K562 (cell line): ENCODE measurements around the gene KIF3A. TPM values are rescaled to one million over a fixed set of nuclear protein-coding genes. Genes with fewer than 3 reads are reported as not detected.

ENCODE experiments used
- CBX2 ChIP-seq: fragments of 200-600 bp; sonication (generic); IDR thresholded peaks from one replicate; pipeline ENCODE4 v1.6.1; 2012; ENCODE audit warnings: mild to moderate bottlenecking, low read length, inconsistent platforms; ENCODE audit not compliant: insufficient read depth, poor library complexity, severe bottlenecking
- CEBPG ChIP-seq, 3 experiments: fragments of 200-800 bp in 1 of 3; sonication (Bioruptor generic) in 1 of 3; sonication (generic) in 1 of 3; formaldehyde crosslinking in 1 of 3; IDR thresholded peaks in 2 of 3; conservative IDR thresholded peaks in 1 of 3; 2 replicates each; pipeline versions ENCODE4 v1.6.1 to v1.8.0; 2016 to 2022; ENCODE audit warnings: missing compliant biosample characterization in 2 of 3, missing genetic modification characterization in 2 of 3, mild to moderate bottlenecking in 1 of 3, missing genetic modification reagents in 1 of 3
- FOXP1 ChIP-seq: sonication (generic); formaldehyde crosslinking; IDR thresholded peaks from 2 replicates; pipeline ENCODE4 v1.8.0; 2022; ENCODE audit warnings: mild to moderate bottlenecking, missing genetic modification reagents
- GABPA ChIP-seq: fragments of 200-800 bp; sonication (Bioruptor generic); conservative IDR thresholded peaks from 2 replicates; pipeline ENCODE4 v1.6.1; 2016; ENCODE audit warnings: low read depth, missing genetic modification characterization, missing compliant biosample characterization
- HDAC6 ChIP-seq: IDR thresholded peaks from 2 replicates; pipeline ENCODE4 v1.6.1; 2012; ENCODE audit warnings: low read depth, mild to moderate bottlenecking, control low read depth, inconsistent platforms, low read length, moderate library complexity
- KDM1A ChIP-seq, 2 experiments: fragments of 450-650 bp; IDR thresholded peaks; 2 replicates each; pipeline ENCODE4 v1.6.1; 2016; ENCODE audit warnings: mild to moderate bottlenecking in 2 of 2
- LARP7 ChIP-seq: fragments of 450-650 bp; IDR thresholded peaks from 2 replicates; pipeline ENCODE4 v1.6.1; 2016
- NCOA6 ChIP-seq: fragments of 450-650 bp; IDR thresholded peaks from 2 replicates; pipeline ENCODE4 v1.6.1; 2017; ENCODE audit warnings: mild to moderate bottlenecking
- RBM34 ChIP-seq: fragments of 200-400 bp; formaldehyde crosslinking; IDR thresholded peaks from 2 replicates; pipeline ENCODE4 v1.6.1; 2018; ENCODE audit warnings: low read length, borderline replicate concordance; ENCODE audit not compliant: insufficient read depth
- TAF7 ChIP-seq: fragments of 450-650 bp; IDR thresholded peaks from 2 replicates; pipeline ENCODE4 v1.6.1; 2016; ENCODE audit warnings: missing genetic modification characterization, missing compliant biosample characterization
- ZFP36 ChIP-seq: fragments of 150-350 bp; IDR thresholded peaks from 2 replicates; pipeline ENCODE4 v1.6.1; 2018; ENCODE audit warnings: low read length, low read depth; ENCODE audit not compliant: partially characterized antibody
- ZNF436 ChIP-seq: fragments of 250-450, 450-650 bp; sonication (Bioruptor Pico); formaldehyde crosslinking; IDR thresholded peaks from 2 replicates; pipeline ENCODE4 v1.7.0; 2020; ENCODE audit warnings: mild to moderate bottlenecking
- polyA plus RNA-seq, 8 experiments: library from polyadenylated mRNA; depleted of rRNA in 4 of 8; stranded (reverse) in 5 of 8; unstranded in 3 of 8; fragments of >200 nt; fragmentation: Nextera tagmentation in 2 of 8; fragmentation: Illumina TruSeq in 1 of 8; extraction: Ambion mirVana in 2 of 8; extraction: Trizol in 1 of 8; gene quantifications; 2 replicates each; pipeline versions ENCODE4 v1.2.1 to v1.2.3, GENCODE V29; 2011 to 2014; ENCODE audit warnings: inconsistent platforms in 1 of 8, missing spikeins in 1 of 8
- total RNA-seq, 7 experiments: library from RNA; depleted of rRNA in 6 of 7; stranded (reverse); fragments of >200 nt in 6 of 7; fragmentation: Illumina TruSeq in 2 of 7; extraction: Trizol in 2 of 7; gene quantifications; 2 replicates each; pipeline versions ENCODE4 v1.2.1 to v1.2.3, GENCODE V29; 2011 to 2021; ENCODE audit warnings: low replicate concordance in 1 of 7
- TF ChIP-seq, protein P1 (sequence below), 2 experiments: fragments of 450-650 bp in 1 of 2; IDR thresholded peaks; 2 replicates each; pipeline ENCODE4 v1.6.1; 2011 to 2017; ENCODE audit warnings: low read depth in 2 of 2, antibody characterized with exemption in 1 of 2, borderline replicate concordance in 1 of 2, low read length in 1 of 2, mild to moderate bottlenecking in 1 of 2, mixed read lengths in 1 of 2; ENCODE audit not compliant: control insufficient read depth in 1 of 2
- TF ChIP-seq, protein P2 (sequence below): sonication (generic); formaldehyde crosslinking; IDR thresholded peaks from 2 replicates; pipeline ENCODE4 v1.8.1; 2022; ENCODE audit warnings: missing genetic modification reagents
- TF ChIP-seq, protein P3 (sequence below), 2 experiments: IDR thresholded peaks; 2 replicates each; pipeline ENCODE4 v1.6.1; 2012; ENCODE audit warnings: improper control_type of control experiment in 2 of 2, low read depth in 2 of 2, low read length in 2 of 2, borderline replicate concordance in 1 of 2
- TF ChIP-seq, protein P4 (sequence below): fragments of 250-450 bp; sonication (Bioruptor Pico); IDR thresholded peaks from 2 replicates; pipeline ENCODE4 v1.8.0; 2022; ENCODE audit warnings: moderate library complexity, mild to moderate bottlenecking, inconsistent platforms

The KIF3A gene
- total and polyA plus RNA-seq, 9 of the 15 experiments (the other 6 are each of a cell fraction or from before 2014, with no cell fraction given) = 1.5 to 7.8 (median 6.0) TPM

DNA sequence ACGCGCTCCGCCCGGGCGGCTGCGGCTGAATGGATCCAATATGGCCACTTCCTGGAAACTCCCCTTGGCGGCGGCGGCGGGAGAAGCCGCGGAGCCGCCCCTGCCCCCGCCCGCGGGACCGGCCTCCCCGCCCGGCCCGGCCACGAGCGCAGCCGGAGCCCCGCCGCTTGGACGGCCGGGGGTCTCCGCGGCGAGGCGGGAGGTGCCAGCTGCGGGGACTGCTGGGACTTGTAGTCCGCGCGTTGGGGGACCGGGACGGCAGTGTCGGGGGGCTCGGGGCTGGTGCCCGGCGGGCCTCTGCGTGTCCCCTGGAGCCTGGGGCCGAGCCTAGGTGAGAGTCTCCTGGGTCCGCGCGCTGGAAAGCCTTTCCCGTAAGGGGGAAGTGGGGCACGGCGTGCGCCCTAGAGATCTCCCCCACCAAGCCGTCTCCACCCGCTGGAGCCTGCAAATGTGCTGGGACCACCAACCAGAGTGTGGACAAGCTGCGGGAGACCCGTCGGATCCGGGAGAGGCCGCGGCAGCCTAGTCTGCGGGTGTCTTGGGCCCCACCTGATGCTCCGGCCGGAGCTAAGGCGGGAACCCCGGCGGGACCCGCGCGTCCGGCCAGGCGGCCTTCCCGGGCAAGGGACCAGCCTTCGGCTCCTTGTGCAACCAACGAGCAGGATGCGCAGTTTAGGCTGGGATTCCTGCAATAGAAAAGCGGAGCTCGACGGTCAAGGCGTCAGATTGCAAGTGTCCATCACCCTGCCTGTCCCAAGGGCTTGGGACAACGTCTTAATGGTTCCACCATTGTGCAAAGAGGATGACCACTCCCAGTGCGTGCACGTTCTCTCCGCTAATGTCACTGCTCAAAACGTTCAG is 40.1 kb upstream of the KIF3A start, which contains the start of gene SEPTIN8 (continued):
- TF ChIP-seq, protein P1, sequence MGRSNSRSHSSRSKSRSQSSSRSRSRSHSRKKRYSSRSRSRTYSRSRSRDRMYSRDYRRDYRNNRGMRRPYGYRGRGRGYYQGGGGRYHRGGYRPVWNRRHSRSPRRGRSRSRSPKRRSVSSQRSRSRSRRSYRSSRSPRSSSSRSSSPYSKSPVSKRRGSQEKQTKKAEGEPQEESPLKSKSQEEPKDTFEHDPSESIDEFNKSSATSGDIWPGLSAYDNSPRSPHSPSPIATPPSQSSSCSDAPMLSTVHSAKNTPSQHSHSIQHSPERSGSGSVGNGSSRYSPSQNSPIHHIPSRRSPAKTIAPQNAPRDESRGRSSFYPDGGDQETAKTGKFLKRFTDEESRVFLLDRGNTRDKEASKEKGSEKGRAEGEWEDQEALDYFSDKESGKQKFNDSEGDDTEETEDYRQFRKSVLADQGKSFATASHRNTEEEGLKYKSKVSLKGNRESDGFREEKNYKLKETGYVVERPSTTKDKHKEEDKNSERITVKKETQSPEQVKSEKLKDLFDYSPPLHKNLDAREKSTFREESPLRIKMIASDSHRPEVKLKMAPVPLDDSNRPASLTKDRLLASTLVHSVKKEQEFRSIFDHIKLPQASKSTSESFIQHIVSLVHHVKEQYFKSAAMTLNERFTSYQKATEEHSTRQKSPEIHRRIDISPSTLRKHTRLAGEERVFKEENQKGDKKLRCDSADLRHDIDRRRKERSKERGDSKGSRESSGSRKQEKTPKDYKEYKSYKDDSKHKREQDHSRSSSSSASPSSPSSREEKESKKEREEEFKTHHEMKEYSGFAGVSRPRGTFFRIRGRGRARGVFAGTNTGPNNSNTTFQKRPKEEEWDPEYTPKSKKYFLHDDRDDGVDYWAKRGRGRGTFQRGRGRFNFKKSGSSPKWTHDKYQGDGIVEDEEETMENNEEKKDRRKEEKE (IDR thresholded peaks at IDR 0.05; ENCODE audit: borderline replicate concordance in 1 of 2, control insufficient read depth in 1 of 2, low read depth in 2 of 2, low read length in 1 of 2) = no peak
- 0 out of 2 replicates have a peak, but pooled peaks have one; percentile 15 for TF ChIP-seq FOXP1 (CRISPR knock-in tag)
- TF ChIP-seq GABPA (tag) = 0 out of 2 replicates have a peak, but pooled peaks have one; percentile 46
- TF ChIP-seq ZNF436 = no peak
- peak; percentile 77 for TF ChIP-seq NCOA6
- no peak for TF ChIP-seq KDM1A (IDR thresholded peaks at IDR 0.05)
- TF ChIP-seq ZFP36 = no peak
- no peak for TF ChIP-seq CBX2
- TF ChIP-seq CEBPG (CRISPR knock-in tag; IDR thresholded peaks at IDR 0.05) = no peak
- no peak for TF ChIP-seq CEBPG (tag; conservative IDR thresholded peaks at IDR 0.05 in 1 of 2, IDR thresholded peaks at IDR 0.05 in 1 of 2)
- no peak for TF ChIP-seq HDAC6
- no peak for TF ChIP-seq TAF7
- TF ChIP-seq, protein P2, sequence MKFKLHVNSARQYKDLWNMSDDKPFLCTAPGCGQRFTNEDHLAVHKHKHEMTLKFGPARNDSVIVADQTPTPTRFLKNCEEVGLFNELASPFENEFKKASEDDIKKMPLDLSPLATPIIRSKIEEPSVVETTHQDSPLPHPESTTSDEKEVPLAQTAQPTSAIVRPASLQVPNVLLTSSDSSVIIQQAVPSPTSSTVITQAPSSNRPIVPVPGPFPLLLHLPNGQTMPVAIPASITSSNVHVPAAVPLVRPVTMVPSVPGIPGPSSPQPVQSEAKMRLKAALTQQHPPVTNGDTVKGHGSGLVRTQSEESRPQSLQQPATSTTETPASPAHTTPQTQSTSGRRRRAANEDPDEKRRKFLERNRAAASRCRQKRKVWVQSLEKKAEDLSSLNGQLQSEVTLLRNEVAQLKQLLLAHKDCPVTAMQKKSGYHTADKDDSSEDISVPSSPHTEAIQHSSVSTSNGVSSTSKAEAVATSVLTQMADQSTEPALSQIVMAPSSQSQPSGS (CRISPR knock-in tag) = no peak
- TF ChIP-seq LARP7 = no peak
- TF ChIP-seq, protein P3, sequence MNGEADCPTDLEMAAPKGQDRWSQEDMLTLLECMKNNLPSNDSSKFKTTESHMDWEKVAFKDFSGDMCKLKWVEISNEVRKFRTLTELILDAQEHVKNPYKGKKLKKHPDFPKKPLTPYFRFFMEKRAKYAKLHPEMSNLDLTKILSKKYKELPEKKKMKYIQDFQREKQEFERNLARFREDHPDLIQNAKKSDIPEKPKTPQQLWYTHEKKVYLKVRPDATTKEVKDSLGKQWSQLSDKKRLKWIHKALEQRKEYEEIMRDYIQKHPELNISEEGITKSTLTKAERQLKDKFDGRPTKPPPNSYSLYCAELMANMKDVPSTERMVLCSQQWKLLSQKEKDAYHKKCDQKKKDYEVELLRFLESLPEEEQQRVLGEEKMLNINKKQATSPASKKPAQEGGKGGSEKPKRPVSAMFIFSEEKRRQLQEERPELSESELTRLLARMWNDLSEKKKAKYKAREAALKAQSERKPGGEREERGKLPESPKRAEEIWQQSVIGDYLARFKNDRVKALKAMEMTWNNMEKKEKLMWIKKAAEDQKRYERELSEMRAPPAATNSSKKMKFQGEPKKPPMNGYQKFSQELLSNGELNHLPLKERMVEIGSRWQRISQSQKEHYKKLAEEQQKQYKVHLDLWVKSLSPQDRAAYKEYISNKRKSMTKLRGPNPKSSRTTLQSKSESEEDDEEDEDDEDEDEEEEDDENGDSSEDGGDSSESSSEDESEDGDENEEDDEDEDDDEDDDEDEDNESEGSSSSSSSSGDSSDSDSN (IDR thresholded peaks at IDR 0.05; ENCODE audit: borderline replicate concordance in 1 of 2, low read depth in 2 of 2, low read length in 2 of 2) = no peak; a peak in 2 of 4 replicates
- TF ChIP-seq, protein P4, sequence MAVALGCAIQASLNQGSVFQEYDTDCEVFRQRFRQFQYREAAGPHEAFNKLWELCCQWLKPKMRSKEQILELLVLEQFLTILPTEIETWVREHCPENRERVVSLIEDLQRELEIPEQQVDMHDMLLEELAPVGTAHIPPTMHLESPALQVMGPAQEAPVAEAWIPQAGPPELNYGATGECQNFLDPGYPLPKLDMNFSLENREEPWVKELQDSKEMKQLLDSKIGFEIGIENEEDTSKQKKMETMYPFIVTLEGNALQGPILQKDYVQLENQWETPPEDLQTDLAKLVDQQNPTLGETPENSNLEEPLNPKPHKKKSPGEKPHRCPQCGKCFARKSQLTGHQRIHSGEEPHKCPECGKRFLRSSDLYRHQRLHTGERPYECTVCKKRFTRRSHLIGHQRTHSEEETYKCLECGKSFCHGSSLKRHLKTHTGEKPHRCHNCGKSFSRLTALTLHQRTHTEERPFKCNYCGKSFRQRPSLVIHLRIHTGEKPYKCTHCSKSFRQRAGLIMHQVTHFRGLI = no peak
- TF ChIP-seq RBM34 = no peak
